Endometrial microvascular endothelial cells (primary cell): ENCODE measurements around the gene PKN2. TPM values are rescaled to one million over a fixed set of nuclear protein-coding genes. Genes with fewer than 3 reads are reported as not detected.
"Not testable (repeated sequence)": the region's sequence is repeated elsewhere in the genome, so short reads cannot be mapped to it uniquely, and the experiment has no call there.

ENCODE experiments used
- in situ Hi-C: cut with HindIII; loops from 2 replicates; pipeline ENCODE4 v1.10.0; 2017; ENCODE audit warnings: low sequenced_read_pairs, low pct_unique_long_range_greater_than_20kb; ENCODE audit errors: inconsistent ontology term
- total RNA-seq: library from RNA; depleted of rRNA; stranded (reverse); fragments of >200 nt; gene quantifications from one replicate; pipeline ENCODE4 v1.2.3, GENCODE V29; 2015; ENCODE audit errors: inconsistent ontology term

Gene PKN2
- total RNA-seq, 1 donor from 2014 or later, result 42.8 TPM

- in situ Hi-C loops, result no loop called here
These were observed 141.6 kb downstream of the PKN2 start for GRCh38 chr1:88825721-88826120.

- in situ Hi-C loops, result no loop called here
These were observed 163.6 kb downstream of the PKN2 start for GRCh38 chr1:88847643-88848042.

- in situ Hi-C loops, result loop anchor here (25.0 kb wide), 1 partner anchor 164 kb away; the partner anchor contains the start of gene PKN2
These were observed 167.4 kb downstream of the PKN2 start for GRCh38 chr1:88851303-88852063.

- in situ Hi-C loops, result loop anchor here (25.0 kb wide), 1 partner anchor 181 kb away; the partner anchor contains the start of gene PKN2
These were observed 183.9 kb downstream of the PKN2 start for GRCh38 chr1:88867743-88868521.

GRCh38 chr1:88869644-88870043 is 185.6 kb downstream of the PKN2 start:
- in situ Hi-C loops, result loop anchor here (25.0 kb wide), 1 partner anchor 182 kb away; the partner anchor contains the start of gene PKN2

- in situ Hi-C loops, result loop anchor here (25.0 kb wide), 1 partner anchor 187 kb away; the partner anchor contains the start of gene PKN2
These were observed 189.8 kb downstream of the PKN2 start for GRCh38 chr1:88873737-88874349.

GRCh38 chr1:88875595-88875994 is 191.5 kb downstream of the PKN2 start:
- in situ Hi-C loops, result no loop called here

- in situ Hi-C loops, result no loop called here
These were observed 192.7 kb downstream of the PKN2 start for GRCh38 chr1:88876573-88877365.

GRCh38 chr1:88877382-88877825 is 193.3 kb downstream of the PKN2 start:
- in situ Hi-C loops, result no loop called here

GRCh38 chr1:88877911-88878310 is 193.8 kb downstream of the PKN2 start:
- in situ Hi-C loops, result no loop called here

- in situ Hi-C loops, result no loop called here
These were observed 194.7 kb downstream of the PKN2 start for GRCh38 chr1:88878731-88879130.

GRCh38 chr1:88880717-88881116 is 196.6 kb downstream of the PKN2 start:
- in situ Hi-C loops, result not testable (repeated sequence)

- in situ Hi-C loops, result no loop called here
These were observed 199.1 kb downstream of the PKN2 start for GRCh38 chr1:88883156-88883555.

Other genes starting within 250 kb of the PKN2 start
- 31.3 TPM for gene GTF2B, start 207.3 kb downstream of the PKN2 start, total RNA-seq